MM.1S (cell line): ENCODE data around the gene SYT5.

Experiments used
- CTCF ChIP-seq: fragments of 300-600 bp; sonication (generic); IDR thresholded peaks from 2 replicates; pipeline ENCODE4 v1.5.1; 2016; ENCODE audit warnings: antibody characterized with exemption, low read length, mixed read lengths
- EZH2 ChIP-seq: fragments of 300-600 bp; sonication (generic); optimal IDR thresholded peaks from 2 replicates; pipeline ENCODE3; 2017; ENCODE audit warnings: low read depth, mild to moderate bottlenecking, antibody characterized with exemption, low read length, mixed read lengths

GRCh38 chr19:55186080-55186479, 6.0 kb upstream of the SYT5 start:
- TF ChIP-seq CTCF (no peak), EZH2 (no peak)
